GM19043 (cell line): ENCODE results near the gene WNT3A.

Source experiments
- ATAC-seq: cut with Tn5 transposase; IDR thresholded peaks from one replicate; pipeline ENCODE4 v1.9.1; 2021; ENCODE audit warnings: low read depth; ENCODE audit not compliant: unreplicated experiment

Gene WNT3A

DNA sequence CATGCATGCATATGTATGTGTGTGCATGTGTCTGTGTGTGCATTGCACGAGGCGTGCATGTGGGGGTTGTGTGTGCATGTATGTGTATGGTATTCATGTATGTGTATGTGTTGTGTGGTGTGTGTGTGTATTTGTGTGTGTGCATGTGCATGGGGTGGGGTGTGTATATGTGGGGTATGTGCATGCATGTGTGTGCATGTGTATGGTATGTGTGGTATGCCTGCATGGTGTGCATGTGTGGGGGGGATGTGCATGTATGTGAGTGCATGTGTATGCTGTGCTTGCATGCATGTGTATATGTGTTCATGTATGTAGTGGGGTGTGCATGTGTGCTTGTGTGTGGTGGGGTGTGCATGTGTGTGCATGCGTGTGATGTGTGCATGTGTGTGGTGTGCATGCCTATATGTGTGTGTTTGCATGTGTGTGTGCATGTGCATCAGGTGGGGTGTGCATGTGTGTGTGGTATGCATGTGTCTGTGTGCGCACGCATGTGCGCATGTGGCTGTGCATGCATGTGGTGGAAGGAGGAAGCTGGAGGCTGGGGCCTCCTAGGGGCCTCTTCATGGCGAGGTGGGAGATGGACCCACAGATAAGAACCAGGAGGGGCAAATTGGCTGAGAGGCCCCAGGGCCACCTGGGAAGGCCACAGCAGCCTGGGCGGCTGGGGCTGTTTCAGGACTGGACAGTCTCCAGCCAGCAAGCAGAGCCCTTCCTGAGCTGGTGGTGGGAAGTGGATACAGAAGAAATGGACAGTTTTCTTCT is 39.8 kb downstream of the WNT3A start:
- ATAC-seq: no peak

DNA sequence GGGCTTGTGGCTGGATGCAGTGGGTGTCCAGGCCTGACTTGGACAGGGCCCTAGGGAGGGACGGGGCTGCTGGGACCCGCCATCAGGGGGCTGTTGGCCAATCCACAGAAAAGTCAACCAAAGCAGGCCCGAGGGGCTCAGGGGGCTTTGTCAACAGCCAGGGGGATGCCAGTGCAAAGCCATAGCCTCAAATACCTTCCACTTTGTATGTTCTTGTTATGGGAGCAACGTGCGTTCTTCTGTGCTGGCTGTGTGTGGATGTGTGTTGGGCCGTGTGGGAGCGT is 40.3 kb downstream of the WNT3A start:
- no peak for ATAC-seq

DNA sequence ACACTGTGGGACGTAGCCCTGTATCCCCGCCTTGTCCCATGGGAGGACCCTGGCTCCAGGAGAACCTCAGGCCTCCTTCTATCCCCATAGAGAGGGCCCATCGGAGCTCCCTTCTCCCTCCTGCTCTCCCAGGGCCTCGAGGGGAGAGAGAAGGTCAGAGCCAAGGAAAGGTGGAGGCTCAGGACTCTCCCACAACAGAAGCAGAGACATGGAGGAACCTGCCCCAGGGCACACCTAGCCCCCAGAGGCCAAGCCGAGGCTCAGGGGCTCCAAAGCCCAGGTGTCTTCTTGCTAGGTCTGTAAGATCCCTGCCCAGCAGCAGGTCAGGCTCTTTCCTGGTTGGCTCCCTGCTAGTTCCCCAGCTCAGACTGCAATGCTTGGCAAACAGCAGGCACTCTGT is 41.3 kb downstream of the WNT3A start:
- ATAC-seq: no peak

DNA sequence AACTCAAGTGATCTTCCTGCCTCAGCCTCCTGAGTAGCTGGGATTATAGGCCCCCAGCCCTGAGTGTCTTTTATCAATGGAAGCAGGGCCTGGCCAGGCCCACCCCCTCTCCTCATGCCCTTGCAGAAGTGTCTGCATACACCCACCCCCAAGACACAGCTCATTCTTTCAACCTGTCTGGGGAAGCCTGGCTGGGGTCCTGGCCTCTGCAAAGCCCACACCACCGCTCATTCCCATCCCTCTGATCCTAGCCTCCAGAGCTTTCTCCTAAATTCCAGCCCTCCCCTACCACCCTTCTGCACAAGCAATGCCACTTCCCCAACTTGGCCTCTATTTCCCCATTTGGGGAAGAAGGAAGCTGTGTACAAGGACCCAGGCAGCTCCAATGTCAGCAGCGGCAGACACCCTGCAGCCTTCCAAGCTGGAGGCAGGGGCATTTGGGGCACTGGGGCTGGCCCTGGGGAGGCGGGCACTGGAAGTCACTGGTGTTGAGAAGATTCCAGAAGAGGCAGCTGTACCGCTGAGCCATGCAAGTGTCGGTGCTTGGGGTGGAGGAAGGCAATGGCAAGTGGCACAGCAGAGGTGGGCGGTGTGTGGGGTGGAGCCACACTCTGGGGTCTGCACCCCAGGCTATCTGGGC is 42.0 kb downstream of the WNT3A start:
- no peak for ATAC-seq

DNA sequence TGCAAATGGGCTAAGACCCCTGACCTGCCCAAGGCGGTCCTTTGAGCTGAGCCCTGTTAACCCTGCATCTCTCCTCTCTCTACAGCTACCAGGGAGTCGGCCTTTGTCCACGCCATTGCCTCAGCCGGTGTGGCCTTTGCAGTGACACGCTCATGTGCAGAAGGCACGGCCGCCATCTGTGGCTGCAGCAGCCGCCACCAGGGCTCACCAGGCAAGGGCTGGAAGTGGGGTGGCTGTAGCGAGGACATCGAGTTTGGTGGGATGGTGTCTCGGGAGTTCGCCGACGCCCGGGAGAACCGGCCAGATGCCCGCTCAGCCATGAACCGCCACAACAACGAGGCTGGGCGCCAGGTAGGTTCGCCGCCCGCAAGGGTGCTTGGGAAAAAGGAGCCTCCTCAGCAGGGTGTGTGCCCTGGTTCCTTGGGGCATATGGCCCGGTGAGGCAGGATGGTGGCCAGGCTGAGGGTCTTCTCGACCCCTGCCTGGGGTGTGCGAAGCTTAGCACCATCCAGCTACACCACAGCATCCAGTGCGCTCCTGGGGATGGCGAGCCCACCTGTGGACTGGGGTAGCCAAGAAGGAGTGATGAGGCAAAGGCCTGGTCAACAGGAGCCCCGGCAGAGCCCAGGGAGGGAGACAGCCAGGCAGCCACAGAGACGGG is 43.9 kb downstream of the WNT3A start:
- ATAC-seq: no peak

DNA sequence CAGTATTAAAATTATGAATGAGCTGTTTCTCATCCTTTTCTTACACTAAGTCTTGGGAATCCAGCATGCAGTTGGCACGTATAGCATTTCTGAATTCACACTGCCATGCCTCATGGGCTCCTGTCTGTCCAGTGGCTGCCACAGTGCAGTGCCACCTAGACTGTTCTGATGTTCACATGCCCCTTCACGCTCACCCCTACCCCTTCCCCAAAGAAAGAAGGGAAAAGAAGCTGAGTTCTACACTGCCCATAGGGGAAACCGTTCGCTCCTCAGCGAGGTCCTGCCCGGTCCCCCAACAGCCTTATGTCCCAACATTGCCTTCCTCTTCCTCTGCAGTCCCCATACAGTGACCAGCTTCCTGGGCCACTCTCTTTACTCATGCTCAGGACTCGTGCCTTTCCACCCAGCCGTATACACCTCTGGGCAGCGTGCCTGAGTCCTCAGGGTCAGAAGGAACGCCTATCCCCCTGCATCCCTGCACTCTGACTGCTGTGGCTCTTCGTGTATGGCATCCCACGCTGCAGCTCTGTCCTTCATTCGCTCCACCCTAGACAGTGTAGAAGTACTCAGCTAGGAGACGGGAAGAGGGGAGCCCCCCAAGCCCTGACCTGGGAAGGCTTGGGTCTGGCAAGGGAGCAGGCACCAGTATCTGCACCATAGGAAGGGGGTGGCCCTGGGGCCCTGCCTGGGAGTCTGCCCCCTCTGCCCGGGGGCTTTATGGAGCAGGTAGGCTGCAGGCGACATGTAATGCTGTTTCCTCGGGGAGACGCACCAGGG is 51.6 kb downstream of the WNT3A start:
- ATAC-seq: no peak

DNA sequence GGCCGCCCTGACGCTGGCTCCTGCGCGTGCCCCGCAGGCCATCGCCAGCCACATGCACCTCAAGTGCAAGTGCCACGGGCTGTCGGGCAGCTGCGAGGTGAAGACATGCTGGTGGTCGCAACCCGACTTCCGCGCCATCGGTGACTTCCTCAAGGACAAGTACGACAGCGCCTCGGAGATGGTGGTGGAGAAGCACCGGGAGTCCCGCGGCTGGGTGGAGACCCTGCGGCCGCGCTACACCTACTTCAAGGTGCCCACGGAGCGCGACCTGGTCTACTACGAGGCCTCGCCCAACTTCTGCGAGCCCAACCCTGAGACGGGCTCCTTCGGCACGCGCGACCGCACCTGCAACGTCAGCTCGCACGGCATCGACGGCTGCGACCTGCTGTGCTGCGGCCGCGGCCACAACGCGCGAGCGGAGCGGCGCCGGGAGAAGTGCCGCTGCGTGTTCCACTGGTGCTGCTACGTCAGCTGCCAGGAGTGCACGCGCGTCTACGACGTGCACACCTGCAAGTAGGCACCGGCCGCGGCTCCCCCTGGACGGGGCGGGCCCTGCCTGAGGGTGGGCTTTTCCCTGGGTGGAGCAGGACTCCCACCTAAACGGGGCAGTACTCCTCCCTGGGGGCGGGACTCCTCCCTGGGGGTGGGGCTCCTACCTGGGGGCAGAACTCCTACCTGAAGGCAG is 52.3 kb downstream of the WNT3A start:
- no peak for ATAC-seq

DNA sequence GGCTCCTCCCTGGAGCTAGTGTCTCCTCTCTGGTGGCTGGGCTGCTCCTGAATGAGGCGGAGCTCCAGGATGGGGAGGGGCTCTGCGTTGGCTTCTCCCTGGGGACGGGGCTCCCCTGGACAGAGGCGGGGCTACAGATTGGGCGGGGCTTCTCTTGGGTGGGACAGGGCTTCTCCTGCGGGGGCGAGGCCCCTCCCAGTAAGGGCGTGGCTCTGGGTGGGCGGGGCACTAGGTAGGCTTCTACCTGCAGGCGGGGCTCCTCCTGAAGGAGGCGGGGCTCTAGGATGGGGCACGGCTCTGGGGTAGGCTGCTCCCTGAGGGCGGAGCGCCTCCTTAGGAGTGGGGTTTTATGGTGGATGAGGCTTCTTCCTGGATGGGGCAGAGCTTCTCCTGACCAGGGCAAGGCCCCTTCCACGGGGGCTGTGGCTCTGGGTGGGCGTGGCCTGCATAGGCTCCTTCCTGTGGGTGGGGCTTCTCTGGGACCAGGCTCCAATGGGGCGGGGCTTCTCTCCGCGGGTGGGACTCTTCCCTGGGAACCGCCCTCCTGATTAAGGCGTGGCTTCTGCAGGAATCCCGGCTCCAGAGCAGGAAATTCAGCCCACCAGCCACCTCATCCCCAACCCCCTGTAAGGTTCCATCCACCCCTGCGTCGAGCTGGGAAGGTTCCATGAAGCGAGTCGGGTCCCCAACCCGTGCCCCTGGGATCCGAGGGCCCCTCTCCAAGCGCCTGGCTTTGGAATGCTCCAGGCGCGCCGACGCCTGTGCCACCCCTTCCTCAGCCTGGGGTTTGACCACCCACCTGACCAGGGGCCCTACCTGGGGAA is 53.0 kb downstream of the WNT3A start:
- no peak for ATAC-seq

DNA sequence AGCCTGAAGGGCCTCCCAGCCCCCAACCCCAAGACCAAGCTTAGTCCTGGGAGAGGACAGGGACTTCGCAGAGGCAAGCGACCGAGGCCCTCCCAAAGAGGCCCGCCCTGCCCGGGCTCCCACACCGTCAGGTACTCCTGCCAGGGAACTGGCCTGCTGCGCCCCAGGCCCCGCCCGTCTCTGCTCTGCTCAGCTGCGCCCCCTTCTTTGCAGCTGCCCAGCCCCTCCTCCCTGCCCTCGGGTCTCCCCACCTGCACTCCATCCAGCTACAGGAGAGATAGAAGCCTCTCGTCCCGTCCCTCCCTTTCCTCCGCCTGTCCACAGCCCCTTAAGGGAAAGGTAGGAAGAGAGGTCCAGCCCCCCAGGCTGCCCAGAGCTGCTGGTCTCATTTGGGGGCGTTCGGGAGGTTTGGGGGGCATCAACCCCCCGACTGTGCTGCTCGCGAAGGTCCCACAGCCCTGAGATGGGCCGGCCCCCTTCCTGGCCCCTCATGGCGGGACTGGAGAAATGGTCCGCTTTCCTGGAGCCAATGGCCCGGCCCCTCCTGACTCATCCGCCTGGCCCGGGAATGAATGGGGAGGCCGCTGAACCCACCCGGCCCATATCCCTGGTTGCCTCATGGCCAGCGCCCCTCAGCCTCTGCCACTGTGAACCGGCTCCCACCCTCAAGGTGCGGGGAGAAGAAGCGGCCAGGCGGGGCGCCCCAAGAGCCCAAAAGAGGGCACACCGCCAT is 53.8 kb downstream of the WNT3A start:
- ATAC-seq: no peak

DNA sequence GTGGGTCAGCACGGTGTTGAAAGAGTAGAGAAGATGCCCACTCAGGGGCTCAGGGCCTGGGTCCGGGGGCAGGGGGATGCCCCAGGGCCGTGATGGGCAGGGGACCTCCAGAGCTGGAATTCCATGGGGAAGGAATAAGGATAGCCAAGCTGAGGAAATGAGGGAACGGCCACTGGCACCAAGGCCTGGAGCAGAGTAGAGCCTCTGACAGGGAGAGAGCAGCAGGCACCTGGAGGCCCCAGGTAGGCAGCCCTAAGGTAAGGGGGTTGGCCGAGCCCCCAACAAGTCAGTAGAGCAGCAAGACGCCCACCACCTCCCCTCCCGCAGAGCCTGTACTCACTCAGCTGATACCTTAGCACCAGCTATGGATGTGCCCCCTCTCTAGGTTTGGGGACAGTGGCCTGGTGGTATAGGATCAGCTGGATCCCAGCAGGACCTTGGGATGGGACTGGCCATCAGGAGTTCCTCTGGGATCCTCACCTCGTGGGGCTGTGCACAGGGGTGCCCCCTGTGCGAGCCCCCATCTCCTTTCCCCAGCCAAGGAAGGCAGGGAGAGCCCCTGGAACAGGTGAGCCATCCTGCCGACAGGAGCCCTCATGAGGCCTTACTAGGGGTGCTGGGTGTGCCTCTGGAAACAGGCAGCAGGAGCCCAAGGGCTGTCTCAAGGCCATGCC is 54.8 kb downstream of the WNT3A start:
- no peak for ATAC-seq

DNA sequence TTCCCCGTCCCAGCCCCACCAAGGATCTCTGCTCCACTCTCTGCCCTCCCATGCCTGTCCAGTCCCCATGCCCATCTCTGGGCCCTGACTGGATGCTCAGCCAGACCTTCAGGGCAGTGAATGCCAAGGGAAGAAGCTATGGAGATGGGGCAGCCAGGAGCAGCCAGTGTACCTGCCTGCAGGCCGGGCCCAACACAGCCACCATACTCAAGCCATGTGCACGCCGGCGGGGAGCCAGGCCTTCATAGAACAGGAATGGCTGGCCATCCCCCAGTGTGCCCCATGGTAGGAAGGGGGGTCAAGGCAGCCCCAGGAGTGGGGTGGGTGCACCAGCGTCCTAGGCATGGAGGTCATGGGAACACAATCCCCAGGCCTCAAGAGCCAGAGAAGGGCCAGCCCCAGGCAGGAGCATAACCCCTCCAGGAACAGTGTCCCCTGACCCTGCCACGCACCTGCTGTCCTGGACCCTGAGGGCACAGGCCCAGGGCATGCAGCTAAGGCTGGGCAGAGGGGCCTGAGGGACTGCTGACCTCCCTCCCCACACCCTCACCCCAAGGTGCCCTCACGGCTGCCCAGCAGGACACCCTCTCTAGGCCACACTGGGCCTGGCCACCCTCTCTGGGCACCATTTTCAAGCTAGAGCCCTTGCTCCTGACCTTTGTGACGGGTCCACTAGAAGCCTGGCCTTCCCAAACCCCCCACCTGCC is 55.4 kb downstream of the WNT3A start:
- ATAC-seq: no peak

DNA sequence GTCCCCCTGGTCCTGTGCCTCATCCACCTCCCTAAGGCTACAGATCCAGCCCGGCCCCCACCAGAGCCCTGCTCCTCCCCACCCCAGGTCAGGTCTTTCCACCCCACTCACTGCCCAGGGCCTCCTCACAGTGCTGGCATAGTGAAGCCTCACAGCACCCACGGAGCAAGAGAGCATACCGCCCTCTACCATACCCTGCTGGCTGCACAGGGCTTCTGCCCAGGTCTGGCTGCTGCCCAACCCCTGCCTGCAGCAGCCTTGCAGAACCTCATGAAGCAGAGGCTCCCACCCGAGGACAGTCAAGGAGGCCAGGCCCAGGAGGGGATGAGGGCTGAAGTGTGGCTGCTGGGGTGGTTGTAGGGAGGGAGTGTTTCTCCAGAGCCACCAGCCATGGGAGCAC is 56.0 kb downstream of the WNT3A start:
- no peak for ATAC-seq

DNA sequence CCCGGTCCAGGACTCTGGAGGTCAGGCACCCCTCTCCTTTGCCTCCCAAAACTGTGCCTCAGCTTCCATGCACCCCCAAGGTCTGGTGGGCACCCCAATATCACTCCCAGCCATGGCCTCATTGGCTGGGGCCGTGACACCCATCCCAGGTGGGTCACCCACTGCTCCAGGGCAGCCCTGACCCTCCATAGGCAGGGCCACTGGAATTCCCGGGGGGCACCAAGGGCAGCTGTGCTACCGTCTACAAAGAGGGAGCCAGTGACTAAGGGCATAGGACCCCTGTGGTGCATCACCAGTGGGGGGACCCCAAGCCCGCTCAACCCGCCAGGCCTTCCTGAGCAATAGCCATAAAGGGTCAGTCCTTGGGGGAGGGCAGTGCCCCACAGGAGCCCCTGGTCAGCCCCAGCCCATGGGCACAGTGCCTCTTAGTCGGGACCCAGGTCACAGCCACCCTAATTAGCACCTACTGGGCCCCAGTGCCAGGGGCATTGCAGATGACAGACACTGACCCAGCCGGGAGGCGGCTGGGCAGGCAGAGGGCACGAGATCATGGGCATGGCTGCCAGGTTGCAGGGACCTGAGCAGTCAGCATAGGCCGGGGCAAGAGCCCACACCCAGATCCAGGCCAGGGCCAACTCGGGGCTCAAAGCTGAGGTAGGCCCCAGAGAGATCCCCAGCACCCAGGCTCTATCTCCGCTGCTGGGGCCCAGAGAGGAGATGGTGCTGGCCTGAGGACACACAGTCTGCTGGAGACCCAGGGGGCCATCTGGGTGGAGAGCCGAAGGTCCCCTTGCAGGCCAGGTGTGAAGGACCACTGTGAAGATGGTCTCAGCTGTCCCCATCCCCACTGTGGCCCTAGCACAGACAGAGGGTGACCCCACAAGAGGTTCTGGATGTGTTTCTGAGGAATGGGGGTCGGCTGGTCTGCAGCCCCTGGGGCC is 56.7 kb downstream of the WNT3A start:
- ATAC-seq: no peak

DNA sequence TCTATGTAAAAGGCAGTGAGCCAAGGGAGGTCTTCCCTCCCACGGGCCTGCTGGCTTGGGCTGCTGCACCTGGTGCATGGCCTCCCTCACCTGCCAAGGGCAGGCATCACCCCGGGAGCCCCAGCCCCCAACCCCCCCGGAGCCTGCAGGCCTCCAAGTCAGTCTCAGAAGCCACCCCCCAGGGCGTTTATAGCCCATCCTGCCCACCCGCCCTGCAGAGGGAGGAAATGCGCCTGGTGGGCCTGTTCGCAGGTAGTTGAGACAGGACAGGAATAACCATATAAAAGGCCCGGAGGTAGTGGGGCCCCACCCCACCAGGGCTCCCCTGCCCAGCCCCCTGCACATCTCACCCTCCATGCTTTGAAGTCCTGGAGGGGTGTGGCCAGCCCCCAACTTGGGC is 57.5 kb downstream of the WNT3A start:
- ATAC-seq: no peak

DNA sequence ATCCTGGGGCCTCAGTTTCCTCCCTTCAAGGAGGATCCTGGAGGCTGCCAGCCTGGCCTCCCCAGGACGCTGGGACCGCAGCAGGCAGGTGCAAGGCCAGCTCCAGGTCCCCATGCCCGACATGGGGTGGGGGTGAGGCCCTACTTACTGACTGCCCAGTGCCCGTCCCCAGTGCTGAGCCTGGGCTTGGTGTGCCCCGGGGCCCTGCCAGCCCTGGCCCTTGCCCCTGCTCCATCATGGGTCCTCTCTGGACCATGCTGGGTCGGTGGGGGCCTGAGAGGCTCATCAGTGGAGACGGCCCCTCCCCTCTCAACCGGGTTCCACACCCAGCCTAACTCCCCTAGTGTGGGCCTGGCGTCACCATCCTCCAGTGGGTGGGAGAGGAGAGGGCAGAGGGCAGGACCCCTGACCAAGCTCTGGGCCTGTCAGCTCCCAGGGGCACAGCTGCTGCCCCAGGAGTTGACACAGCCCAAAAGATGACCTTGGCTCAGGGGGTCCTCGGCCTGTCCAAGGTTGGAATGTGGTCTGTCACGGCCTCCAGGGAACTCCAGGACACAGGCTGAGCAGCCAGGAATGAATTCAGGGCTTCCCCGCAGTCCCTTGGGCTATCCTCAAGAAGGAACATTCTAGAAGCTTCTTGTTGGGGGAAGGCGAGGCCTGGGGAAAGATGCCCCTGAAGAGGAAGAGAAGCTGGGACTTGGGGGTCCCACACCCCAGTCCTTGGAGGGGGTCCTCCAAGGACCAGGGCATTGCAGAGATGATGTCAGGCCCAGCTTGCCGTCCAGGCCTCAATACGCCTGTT is 58.1 kb downstream of the WNT3A start:
- ATAC-seq: no peak
